SJSA1 (cell line): Measurements from ENCODE around the gene PLEKHM3. TPM values are rescaled to one million over a fixed set of nuclear protein-coding genes. Genes with fewer than 3 reads are reported as not detected.

Experiments used
- DNase-seq, 2 experiments: peaks; one replicate each; pipeline ENCODE4 v3.0.0-alpha.2; 2015 to 2020; ENCODE audit warnings: low spot score in 2 of 2, low read depth in 1 of 2
- H3K27ac ChIP-seq: fragments of 250-450 bp; sonication (Bioruptor Pico); 2 replicates; pipeline ENCODE4 v1.5.1; 2020; ENCODE audit warnings: mild to moderate bottlenecking, moderate library complexity
- H3K27me3 ChIP-seq: fragments of 250-450 bp; sonication (Bioruptor Pico); replicated peaks from 2 replicates; pipeline ENCODE4 v1.5.1; 2020; ENCODE audit warnings: mild to moderate bottlenecking, moderate library complexity
- H3K36me3 ChIP-seq: fragments of 250-450 bp; sonication (Bioruptor Pico); 2 replicates; pipeline ENCODE4 v1.5.1; 2020; ENCODE audit warnings: mild to moderate bottlenecking
- H3K4me1 ChIP-seq: fragments of 250-450 bp; sonication (Bioruptor Pico); replicated peaks from 2 replicates; pipeline ENCODE4 v1.6.1; 2021; ENCODE audit warnings: mild to moderate bottlenecking
- H3K4me3 ChIP-seq: fragments of 250-450 bp; sonication (Bioruptor Pico); 2 replicates; pipeline ENCODE4 v1.5.1; 2020; ENCODE audit warnings: mild to moderate bottlenecking
- H3K9me3 ChIP-seq: fragments of 250-450 bp; sonication (Bioruptor Pico); replicated peaks from 2 replicates; pipeline ENCODE4 v1.5.1; 2020; ENCODE audit warnings: mild to moderate bottlenecking
- total RNA-seq: library from RNA; depleted of rRNA; stranded (reverse); fragments of >200 nt; shearing (Covaris generic); gene quantifications from 2 replicates; pipeline ENCODE4 v1.2.3, GENCODE V29; 2014; rRNA removed

The PLEKHM3 gene
- total RNA-seq, 1 experiment from 2014 or later, result 5.8 TPM

DNA sequence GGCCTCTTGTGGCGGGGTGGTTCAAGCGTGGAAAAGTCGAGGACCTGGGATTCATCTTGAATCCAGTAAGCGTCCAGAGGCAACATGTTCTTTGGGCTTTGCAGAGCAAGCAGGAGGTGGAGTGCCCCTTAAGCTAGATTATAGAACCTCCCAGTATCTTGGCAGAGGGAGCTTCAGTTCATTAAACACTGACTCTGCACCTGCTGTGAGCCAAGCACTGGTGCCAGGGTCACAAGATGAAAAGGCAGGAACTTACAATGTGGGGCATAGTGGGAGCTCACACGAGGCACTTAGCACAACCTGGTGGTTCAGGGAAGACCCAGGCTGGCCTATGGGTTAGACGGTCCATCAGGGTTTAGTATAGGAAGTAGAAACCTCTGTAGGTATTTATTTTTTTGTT, 248.2 kb downstream of the PLEKHM3 start:
- H3K27me3 ChIP-seq, result no peaks in the 10 kb centered on the region
- H3K4me1 ChIP-seq, result no peaks in the 10 kb centered on the region
- no peak overlapping the region for H3K4me3 ChIP-seq
- no peak for DNase-seq
- no peaks in the 10 kb centered on the region for H3K9me3 ChIP-seq
- H3K27ac ChIP-seq, result no peak overlapping the region
- no peaks in the 10 kb centered on the region for H3K36me3 ChIP-seq

DNA sequence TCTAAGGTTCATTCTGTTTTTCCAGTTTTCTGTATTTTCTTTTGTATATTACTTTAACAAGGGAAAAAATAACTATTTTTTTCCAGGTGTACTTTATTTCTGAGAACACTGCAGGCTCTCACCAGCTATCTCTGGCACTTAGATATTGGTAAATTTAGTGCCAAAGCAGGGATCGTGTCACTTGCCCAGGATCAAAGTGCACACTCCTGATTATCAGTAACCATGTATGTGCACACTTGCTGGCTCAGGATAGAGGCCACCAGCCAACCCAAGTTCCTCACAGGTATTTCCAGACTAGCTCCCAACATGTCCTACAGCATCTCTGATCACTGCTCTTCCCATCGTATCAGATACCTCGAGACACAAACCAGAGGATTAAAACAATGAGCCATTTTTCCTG, 249.9 kb downstream of the PLEKHM3 start:
- H3K4me3 ChIP-seq, result no peak overlapping the region
- no peaks in the 10 kb centered on the region for H3K27me3 ChIP-seq
- H3K4me1 ChIP-seq, result no peaks in the 10 kb centered on the region
- H3K36me3 ChIP-seq, result no peaks in the 10 kb centered on the region
- no peak overlapping the region for H3K27ac ChIP-seq
- no peak for DNase-seq
- H3K9me3 ChIP-seq, result no peaks in the 10 kb centered on the region

- no peaks in the 10 kb centered on the region for H3K27me3 ChIP-seq
- no peaks in the 10 kb centered on the region for H3K9me3 ChIP-seq
- H3K4me1 ChIP-seq, result peaks cover 10% of the 10 kb centered on the region
- no peak for DNase-seq
- no peak overlapping the region for H3K27ac ChIP-seq
- peaks cover 2% of the 10 kb centered on the region for H3K36me3 ChIP-seq
- H3K4me3 ChIP-seq, result no peak overlapping the region
Measured at GRCh38 chr2:207772844-207773205, 252.5 kb downstream of the PLEKHM3 start.

DNA sequence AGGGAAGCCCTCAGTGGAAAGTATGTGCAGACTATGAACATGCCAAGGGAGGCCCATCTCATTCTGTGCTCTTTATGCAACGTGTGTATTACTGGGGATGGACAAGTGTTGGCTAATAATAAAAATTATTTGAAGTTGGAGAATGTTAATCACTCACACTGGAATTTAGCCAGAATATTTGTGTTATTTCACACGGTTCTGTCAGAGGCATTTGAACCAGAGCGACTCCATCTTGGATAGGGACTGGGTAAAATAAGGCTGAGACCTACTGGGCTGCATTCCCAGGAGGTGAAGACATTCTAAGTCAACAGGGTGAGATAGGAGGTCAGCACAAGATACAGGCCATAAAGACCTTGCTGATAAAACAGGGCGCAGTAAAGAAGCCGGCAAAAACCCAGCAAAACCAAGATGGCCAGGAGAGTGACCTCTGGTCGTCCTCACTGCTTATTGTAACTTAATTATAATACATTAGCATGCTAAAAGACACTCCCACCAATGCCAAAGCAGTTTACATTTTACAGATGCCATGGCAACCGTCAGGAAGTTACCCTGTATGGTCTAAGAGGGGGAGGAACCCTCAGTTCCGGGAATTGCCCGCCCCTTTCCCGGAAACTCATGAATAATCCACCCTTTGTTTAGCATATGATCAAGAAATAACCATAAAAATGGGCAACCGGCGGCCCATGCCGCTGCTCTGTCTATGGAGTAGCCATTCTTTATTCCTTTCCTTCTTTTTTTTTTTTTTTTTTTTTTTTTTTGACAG, 253.1 kb downstream of the PLEKHM3 start:
- Histone ChIP-seq H3K4me3 (no peak overlapping the region), H3K9me3 (no peaks in the 10 kb centered on the region), H3K27ac (no peak overlapping the region), H3K36me3 (peaks cover 7% of the 10 kb centered on the region), H3K27me3 (no peaks in the 10 kb centered on the region), H3K4me1 (peaks cover 12% of the 10 kb centered on the region)
- no peak for DNase-seq

- H3K36me3 ChIP-seq, result peaks cover 10% of the 10 kb centered on the region
- H3K4me1 ChIP-seq, result peaks cover 12% of the 10 kb centered on the region
- no peaks in the 10 kb centered on the region for H3K27me3 ChIP-seq
- DNase-seq, result no peak
- no peak overlapping the region for H3K27ac ChIP-seq
- H3K4me3 ChIP-seq, result no peak overlapping the region
- no peaks in the 10 kb centered on the region for H3K9me3 ChIP-seq
Measured at GRCh38 chr2:207771421-207771820, 253.9 kb downstream of the PLEKHM3 start.

Other genes with a start within 250 kb of the PLEKHM3 start
- gene CRYGD, start 99.0 kb upstream of the PLEKHM3 start, total RNA-seq, result not detected in 2 replicates
- not detected in 2 replicates for gene CRYGC, start 104.3 kb upstream of the PLEKHM3 start, total RNA-seq
- not detected in 2 replicates for gene CRYGB, start 120.6 kb upstream of the PLEKHM3 start, total RNA-seq
- gene CRYGA, start 138.1 kb upstream of the PLEKHM3 start, total RNA-seq, result not detected in 2 replicates
- gene C2orf80, start 164.5 kb upstream of the PLEKHM3 start, total RNA-seq, result not detected in 2 replicates
- 79.7 and 86.4 TPM in 2 replicates for gene IDH1, start 229.5 kb upstream of the PLEKHM3 start, total RNA-seq
- gene PIKFYVE, start 240.7 kb upstream of the PLEKHM3 start, total RNA-seq, result 17.9 and 27.3 TPM in 2 replicates